KMS-11 (cell line): Measurements from ENCODE around the gene GPNMB.

Source experiments
- H2AFZ ChIP-seq: fragments of 200-600 bp; sonication (generic); 2 replicates; pipeline ENCODE4 v1.6.1; 2016; ENCODE audit warnings: antibody characterized with exemption, mixed run types, low read depth
- H3K27ac ChIP-seq: fragments of 200-600 bp; sonication (generic); 2 replicates; pipeline ENCODE4 v1.6.1; 2016; ENCODE audit warnings: mild to moderate bottlenecking, mixed run types
- H3K27me3 ChIP-seq: fragments of 200-600 bp; sonication (generic); 2 replicates; pipeline ENCODE4 v1.6.1; 2017; ENCODE audit warnings: mild to moderate bottlenecking, low read depth, mixed run types, moderate library complexity; ENCODE audit not compliant: insufficient read depth
- H3K36me3 ChIP-seq: fragments of 200-600 bp; sonication (generic); 2 replicates; pipeline ENCODE4 v1.6.1; 2017; ENCODE audit warnings: mild to moderate bottlenecking, mixed run types; ENCODE audit not compliant: insufficient read depth
- H3K4me1 ChIP-seq: fragments of 200-600 bp; sonication (generic); 2 replicates; pipeline ENCODE4 v1.6.1; 2016; ENCODE audit warnings: mild to moderate bottlenecking, low read depth, mixed run types; ENCODE audit not compliant: poor library complexity, severe bottlenecking
- H3K4me2 ChIP-seq: fragments of 200-600 bp; sonication (generic); 2 replicates; pipeline ENCODE4 v1.7.0; 2016; ENCODE audit warnings: mild to moderate bottlenecking, mixed run types
- H3K4me3 ChIP-seq: fragments of 200-600 bp; sonication (generic); IDR thresholded peaks from 2 replicates; pipeline ENCODE4 v1.6.1; 2017; ENCODE audit warnings: low read depth, low read length, mixed read lengths; ENCODE audit not compliant: insufficient read depth
- H3K79me2 ChIP-seq: fragments of 200-600 bp; sonication (generic); 2 replicates; pipeline ENCODE4 v1.6.1; 2016; ENCODE audit warnings: low read depth, mixed run types; ENCODE audit not compliant: insufficient read depth
- H3K9ac ChIP-seq: fragments of 200-600 bp; sonication (generic); 2 replicates; pipeline ENCODE4 v1.6.1; 2016; ENCODE audit warnings: mild to moderate bottlenecking, mixed run types
- H4K20me1 ChIP-seq: fragments of 200-600 bp; sonication (generic); 2 replicates; pipeline ENCODE4 v1.6.1; 2016; ENCODE audit warnings: mild to moderate bottlenecking, mixed run types; ENCODE audit not compliant: insufficient read depth
- CTCF ChIP-seq: fragments of 200-600 bp; sonication (generic); conservative IDR thresholded peaks from 2 replicates; pipeline ENCODE4 v1.6.1; 2017; ENCODE audit warnings: low read depth, mild to moderate bottlenecking, antibody characterized with exemption, low read length, moderate library complexity, mixed read lengths

Gene GPNMB

GRCh38 chr7:23290993-23291392, 44.4 kb downstream of the GPNMB start:
- H3K27ac ChIP-seq: no peak overlapping the region
- peaks cover 5% of the 10 kb centered on the region for H3K4me1 ChIP-seq
- no peak overlapping the region for H3K4me2 ChIP-seq
- H3K79me2 ChIP-seq: no peaks in the 10 kb centered on the region
- H3K9ac ChIP-seq: no peak overlapping the region
- H4K20me1 ChIP-seq: no peaks in the 10 kb centered on the region
- H2AFZ ChIP-seq: no peak overlapping the region
- H3K36me3 ChIP-seq: no peaks in the 10 kb centered on the region
- TF ChIP-seq CTCF: no peak
- no peaks in the 10 kb centered on the region for H3K27me3 ChIP-seq
- no peak overlapping the region for H3K4me3 ChIP-seq

GRCh38 chr7:23291957-23292560, 45.5 kb downstream of the GPNMB start:
- Histone ChIP-seq H4K20me1 (no peaks in the 10 kb centered on the region), H3K4me1 (peaks cover 5% of the 10 kb centered on the region), H3K36me3 (no peaks in the 10 kb centered on the region), H3K27ac (no peak overlapping the region), H2AFZ (no peak overlapping the region), H3K9ac (no peak overlapping the region), H3K79me2 (no peaks in the 10 kb centered on the region), H3K4me2 (no peak overlapping the region), H3K27me3 (no peaks in the 10 kb centered on the region), H3K4me3 (no peak overlapping the region)
- TF ChIP-seq CTCF: no peak

GRCh38 chr7:23292623-23293022, 46.0 kb downstream of the GPNMB start:
- Histone ChIP-seq H3K4me2 (no peak overlapping the region), H3K27me3 (no peaks in the 10 kb centered on the region), H3K4me3 (no peak overlapping the region), H3K79me2 (no peaks in the 10 kb centered on the region), H4K20me1 (no peaks in the 10 kb centered on the region), H3K4me1 (peaks cover 4% of the 10 kb centered on the region), H3K27ac (no peak overlapping the region), H3K9ac (no peak overlapping the region), H3K36me3 (no peaks in the 10 kb centered on the region), H2AFZ (no peak overlapping the region)
- TF ChIP-seq CTCF: no peak

GRCh38 chr7:23293500-23294073, 47.0 kb downstream of the GPNMB start:
- no peak overlapping the region for H3K4me2 ChIP-seq
- no peaks in the 10 kb centered on the region for H3K27me3 ChIP-seq
- H3K4me3 ChIP-seq: no peak overlapping the region
- H2AFZ ChIP-seq: no peak overlapping the region
- no peaks in the 10 kb centered on the region for H4K20me1 ChIP-seq
- H3K27ac ChIP-seq: no peak overlapping the region
- no peak for TF ChIP-seq CTCF
- H3K36me3 ChIP-seq: no peaks in the 10 kb centered on the region
- no peak overlapping the region for H3K9ac ChIP-seq
- H3K4me1 ChIP-seq: peaks cover under 1% of the 10 kb centered on the region
- no peaks in the 10 kb centered on the region for H3K79me2 ChIP-seq
